Measurements from ENCODE around the gene RBM47.

RBM47 gene

GRCh38 chr4:40502220-40502619 lies 127.4 kb downstream of the RBM47 start:
- no peak for DNase-seq (ENCODE audit: low read depth in 2 of 3, low spot score in 1 of 3)

GRCh38 chr4:40500781-40501180 lies 128.9 kb downstream of the RBM47 start:
- DNase-seq (ENCODE audit: low read depth in 2 of 3, low spot score in 1 of 3) = no peak

- DNase-seq (ENCODE audit: low read depth in 2 of 3, low spot score in 1 of 3) = no peak
Observed at GRCh38 chr4:40493160-40493559, 136.5 kb downstream of the RBM47 start.

GRCh38 chr4:40492691-40493090 lies 137.0 kb downstream of the RBM47 start:
- DNase-seq (ENCODE audit: low read depth in 2 of 3, low spot score in 1 of 3) = no peak

GRCh38 chr4:40490481-40490880 lies 139.2 kb downstream of the RBM47 start:
- DNase-seq (ENCODE audit: low read depth in 2 of 3, low spot score in 1 of 3) = no peak

GRCh38 chr4:40489961-40490360 lies 139.7 kb downstream of the RBM47 start:
- DNase-seq (ENCODE audit: low read depth in 2 of 3, low spot score in 1 of 3) = no peak

- no peak for DNase-seq (ENCODE audit: low read depth in 2 of 3, low spot score in 1 of 3)
Observed at GRCh38 chr4:40486534-40486933, 143.1 kb downstream of the RBM47 start.

GRCh38 chr4:40484346-40485090 lies 145.1 kb downstream of the RBM47 start:
- DNase-seq (ENCODE audit: low read depth in 2 of 3, low spot score in 1 of 3) = no peak

- DNase-seq (ENCODE audit: low read depth in 2 of 3, low spot score in 1 of 3) = no peak
Observed at GRCh38 chr4:40482985-40483647, 146.5 kb downstream of the RBM47 start.

GRCh38 chr4:40481977-40482376 lies 147.7 kb downstream of the RBM47 start:
- DNase-seq (ENCODE audit: low read depth in 2 of 3, low spot score in 1 of 3) = no peak

- DNase-seq (ENCODE audit: low read depth in 2 of 3, low spot score in 1 of 3) = no peak
Observed at GRCh38 chr4:40480291-40480690, 149.4 kb downstream of the RBM47 start.

GRCh38 chr4:40479378-40479777 lies 150.3 kb downstream of the RBM47 start:
- no peak for DNase-seq (ENCODE audit: low read depth in 2 of 3, low spot score in 1 of 3)

- no peak for DNase-seq (ENCODE audit: low read depth in 2 of 3, low spot score in 1 of 3)
Observed at GRCh38 chr4:40475609-40476008, 154.1 kb downstream of the RBM47 start.

GRCh38 chr4:40473578-40474388 lies 155.9 kb downstream of the RBM47 start:
- no peak for DNase-seq (ENCODE audit: low read depth in 2 of 3, low spot score in 1 of 3)

- no peak for DNase-seq (ENCODE audit: low read depth in 2 of 3, low spot score in 1 of 3)
Observed at GRCh38 chr4:40471923-40472322, 157.7 kb downstream of the RBM47 start.

- no peak for DNase-seq (ENCODE audit: low read depth in 2 of 3, low spot score in 1 of 3)
Observed at GRCh38 chr4:40466789-40467188, 162.9 kb downstream of the RBM47 start.

GRCh38 chr4:40462326-40462725 lies 167.3 kb downstream of the RBM47 start:
- no peak for DNase-seq (ENCODE audit: low read depth in 2 of 3, low spot score in 1 of 3)

- no peak for DNase-seq (ENCODE audit: low read depth in 2 of 3, low spot score in 1 of 3)
Observed at GRCh38 chr4:40461879-40462278, 167.8 kb downstream of the RBM47 start.

- DNase-seq (ENCODE audit: low read depth in 2 of 3, low spot score in 1 of 3) = no peak
Observed at GRCh38 chr4:40461062-40461461, 168.6 kb downstream of the RBM47 start.

- no peak for DNase-seq (ENCODE audit: low read depth in 2 of 3, low spot score in 1 of 3)
Observed at GRCh38 chr4:40458683-40459082, 171.0 kb downstream of the RBM47 start.

GRCh38 chr4:40458109-40458508 lies 171.6 kb downstream of the RBM47 start:
- no peak for DNase-seq (ENCODE audit: low read depth in 2 of 3, low spot score in 1 of 3)

- DNase-seq (ENCODE audit: low read depth in 2 of 3, low spot score in 1 of 3) = no peak
Observed at GRCh38 chr4:40455340-40455902, 174.2 kb downstream of the RBM47 start.
